ENCODE measurements around the gene BCL2L11.

GRCh38 chr2:111091811-111092211 lies 28.9 kb upstream of the BCL2L11 start:
- TF ChIP-seq CTCF (IDR thresholded peaks at IDR 0.05), result no peak
- TF ChIP-seq POLR2A (IDR thresholded peaks at IDR 0.05), result no peak
- TF ChIP-seq POLR2AphosphoS5 (IDR thresholded peaks at IDR 0.05), result no peak
